DND-41 (cell line): ENCODE measurements around the gene FBXL12.

Source experiments
- CTCF ChIP-seq: IDR thresholded peaks from 2 replicates; pipeline ENCODE4 v1.5.1; 2012; ENCODE audit warnings: borderline replicate concordance, low read length, moderate library complexity, mild to moderate bottlenecking; ENCODE audit not compliant: poor library complexity, severe bottlenecking; ENCODE audit errors: extremely low read depth
- EZH2 ChIP-seq: IDR thresholded peaks from 3 replicates; pipeline ENCODE4 v1.6.1; 2012; ENCODE audit warnings: borderline replicate concordance, low read depth, mild to moderate bottlenecking, moderate library complexity, low read length, inconsistent platforms; ENCODE audit not compliant: severe bottlenecking

- no peak for TF ChIP-seq CTCF
- TF ChIP-seq EZH2: no peak
Observed at GRCh38 chr19:9819596-9819909, 674 bp upstream of the FBXL12 start.
